Measurements from ENCODE around the gene ZSCAN9. TPM values are rescaled to one million over a fixed set of nuclear protein-coding genes. Genes with fewer than 3 reads are reported as not detected.

Gene ZSCAN9
- total RNA-seq, 3 donors from 2014 or later = 9.0 to 19.3 (median 19.3) TPM

GRCh38 chr6:28200020-28200419 lies 25.1 kb upstream of the ZSCAN9 start:
- Histone ChIP-seq H3K36me3 (no peaks in the 10 kb centered on the region), H3K4me3 (no peak overlapping the region), H3K27me3 (peaks cover 0 to 26% of the 10 kb centered on the region in 2 donors), H3K4me1 (no peaks in the 10 kb centered on the region), H3K9me3 (peaks cover 4 to 39% of the 10 kb centered on the region in 2 donors), H3K27ac (no peak overlapping the region)
- DNase-seq (ENCODE audit: low spot score in 2 of 2) = no peak
- TF ChIP-seq, protein P1, sequence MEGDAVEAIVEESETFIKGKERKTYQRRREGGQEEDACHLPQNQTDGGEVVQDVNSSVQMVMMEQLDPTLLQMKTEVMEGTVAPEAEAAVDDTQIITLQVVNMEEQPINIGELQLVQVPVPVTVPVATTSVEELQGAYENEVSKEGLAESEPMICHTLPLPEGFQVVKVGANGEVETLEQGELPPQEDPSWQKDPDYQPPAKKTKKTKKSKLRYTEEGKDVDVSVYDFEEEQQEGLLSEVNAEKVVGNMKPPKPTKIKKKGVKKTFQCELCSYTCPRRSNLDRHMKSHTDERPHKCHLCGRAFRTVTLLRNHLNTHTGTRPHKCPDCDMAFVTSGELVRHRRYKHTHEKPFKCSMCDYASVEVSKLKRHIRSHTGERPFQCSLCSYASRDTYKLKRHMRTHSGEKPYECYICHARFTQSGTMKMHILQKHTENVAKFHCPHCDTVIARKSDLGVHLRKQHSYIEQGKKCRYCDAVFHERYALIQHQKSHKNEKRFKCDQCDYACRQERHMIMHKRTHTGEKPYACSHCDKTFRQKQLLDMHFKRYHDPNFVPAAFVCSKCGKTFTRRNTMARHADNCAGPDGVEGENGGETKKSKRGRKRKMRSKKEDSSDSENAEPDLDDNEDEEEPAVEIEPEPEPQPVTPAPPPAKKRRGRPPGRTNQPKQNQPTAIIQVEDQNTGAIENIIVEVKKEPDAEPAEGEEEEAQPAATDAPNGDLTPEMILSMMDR (IDR thresholded peaks at IDR 0.05) = no peak
- TF ChIP-seq POLR2AphosphoS5 (IDR thresholded peaks at IDR 0.05) = no peak
- intact Hi-C loops (cut with DNase I; ENCODE audit: low total_unique reads) = no loop called here

DNA sequence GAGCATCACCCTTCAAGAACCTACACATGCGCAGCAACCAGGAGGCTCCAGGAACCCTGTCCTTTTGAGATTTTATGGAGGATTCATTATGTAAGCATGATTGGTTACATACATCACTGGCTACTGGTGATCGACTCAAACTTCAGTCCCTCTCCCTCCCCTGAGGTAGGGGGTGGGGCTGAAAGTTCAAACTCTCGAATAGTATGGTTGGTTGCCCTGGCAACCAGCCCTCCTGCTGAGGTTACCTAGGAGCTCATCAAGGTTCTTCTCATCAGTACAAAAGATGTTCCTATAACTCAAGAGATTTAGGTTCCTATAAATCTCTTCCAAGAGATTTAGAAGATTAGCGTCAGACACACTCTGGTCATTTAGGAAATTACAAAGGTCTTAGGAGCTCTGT lies 21.9 kb upstream of the ZSCAN9 start:
- Histone ChIP-seq H3K27me3 (peaks cover 0 to 49% of the 10 kb centered on the region in 2 donors), H3K4me3 (no peak overlapping the region), H3K4me1 (no peaks in the 10 kb centered on the region), H3K36me3 (no peaks in the 10 kb centered on the region), H3K27ac (no peak overlapping the region), H3K9me3 (peaks cover 0 to 30% of the 10 kb centered on the region in 2 donors)
- TF ChIP-seq POLR2A (IDR thresholded peaks at IDR 0.05) = no peak
- TF ChIP-seq, protein P1 (IDR thresholded peaks at IDR 0.05) = no peak
- TF ChIP-seq POLR2AphosphoS5 (IDR thresholded peaks at IDR 0.05) = no peak
- no peak for DNase-seq (ENCODE audit: low spot score in 2 of 2)
- intact Hi-C loops (cut with DNase I; ENCODE audit: low total_unique reads) = no loop called here

- H3K36me3 ChIP-seq = no peaks in the 10 kb centered on the region
- no peak overlapping the region for H3K27ac ChIP-seq
- H3K9me3 ChIP-seq = peaks cover 0 to 30% of the 10 kb centered on the region in 2 donors
- peaks cover 0 to 60% of the 10 kb centered on the region in 2 donors for H3K27me3 ChIP-seq
- H3K4me1 ChIP-seq = no peaks in the 10 kb centered on the region
- DNase-seq (ENCODE audit: low spot score in 2 of 2) = no peak
- intact Hi-C loops (cut with DNase I; ENCODE audit: low total_unique reads) = no loop called here
- no peak for TF ChIP-seq POLR2A (IDR thresholded peaks at IDR 0.05)
- TF ChIP-seq, protein P1 (IDR thresholded peaks at IDR 0.05) = no peak
- no peak for TF ChIP-seq POLR2AphosphoS5 (IDR thresholded peaks at IDR 0.05)
- no peak overlapping the region for H3K4me3 ChIP-seq
Measured at GRCh38 chr6:28205879-28206278, 19.2 kb upstream of the ZSCAN9 start.

GRCh38 chr6:28206527-28206926 lies 18.5 kb upstream of the ZSCAN9 start:
- no peak overlapping the region for H3K4me3 ChIP-seq
- H3K4me1 ChIP-seq = no peaks in the 10 kb centered on the region
- no peak overlapping the region for H3K27ac ChIP-seq
- peaks cover 0 to 30% of the 10 kb centered on the region in 2 donors for H3K9me3 ChIP-seq
- peaks cover 0 to 66% of the 10 kb centered on the region in 2 donors for H3K27me3 ChIP-seq
- intact Hi-C loops (cut with DNase I; ENCODE audit: low total_unique reads) = no loop called here
- no peak for DNase-seq (ENCODE audit: low spot score in 2 of 2)
- H3K36me3 ChIP-seq = no peaks in the 10 kb centered on the region
- no peak for TF ChIP-seq POLR2AphosphoS5 (IDR thresholded peaks at IDR 0.05)
- TF ChIP-seq POLR2A (IDR thresholded peaks at IDR 0.05) = no peak
- TF ChIP-seq, protein P1 (IDR thresholded peaks at IDR 0.05) = no peak

DNA sequence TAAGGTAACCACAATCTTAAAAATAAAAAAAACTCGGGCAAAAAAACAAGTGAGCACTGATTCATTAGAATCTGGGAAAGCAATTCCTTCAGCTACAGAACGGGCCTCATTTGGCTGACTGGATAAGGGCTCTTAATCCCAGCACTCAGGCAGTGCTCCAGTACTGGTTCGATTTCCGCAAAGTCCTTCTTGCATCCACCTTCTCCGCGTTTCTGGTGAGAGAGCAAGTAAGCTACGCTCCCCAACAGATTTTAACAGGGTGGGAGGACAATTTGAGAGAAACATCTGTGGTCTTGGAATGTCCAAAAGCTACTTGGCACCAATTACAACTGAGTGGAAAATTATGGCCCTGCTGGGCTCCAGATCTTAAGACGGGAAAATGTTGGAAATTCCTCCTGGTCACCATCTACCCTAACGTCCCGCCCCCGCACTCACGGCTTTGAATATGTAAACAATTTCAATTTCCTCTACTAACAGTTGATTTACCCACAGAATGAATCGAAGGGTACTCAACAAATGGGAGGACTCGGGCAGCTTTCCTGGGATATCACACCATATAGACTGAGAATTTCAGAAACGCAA lies 18.1 kb upstream of the ZSCAN9 start:
- Histone ChIP-seq H3K27ac (no peak overlapping the region), H3K36me3 (no peaks in the 10 kb centered on the region)

More for the DNA sequence above, 18.1 kb upstream of the ZSCAN9 start:
- Histone ChIP-seq H3K27me3 (peaks cover 0 to 71% of the 10 kb centered on the region in 2 donors), H3K4me3 (peak overlapping the region in 1 of 3 donors; percentile 17), H3K4me1 (no peaks in the 10 kb centered on the region), H3K9me3 (peaks cover 0 to 30% of the 10 kb centered on the region in 2 donors)
- intact Hi-C loops (cut with DNase I; ENCODE audit: low total_unique reads) = no loop called here
- no peak for TF ChIP-seq POLR2A (IDR thresholded peaks at IDR 0.05)
- TF ChIP-seq, protein P1 (IDR thresholded peaks at IDR 0.05) = no peak
- TF ChIP-seq POLR2AphosphoS5 (IDR thresholded peaks at IDR 0.05) = no peak
- DNase-seq (ENCODE audit: low spot score in 2 of 2) = no peak
